ENCODE measurements around the gene MEGF6. TPM values are rescaled to one million over a fixed set of nuclear protein-coding genes. Genes with fewer than 3 reads are reported as not detected.

The MEGF6 gene
- total RNA-seq, 4 donors from 2014 or later = 4.1 to 27.1 (median 11.4) TPM

- DNase-seq = no peak
- no peak overlapping the region for H3K27ac ChIP-seq
- H3K4me1 ChIP-seq = no peaks in the 10 kb centered on the region
- in situ Hi-C loops (cut with MboI; ENCODE audit: low pct_ligation_motif_present in 1 of 4, low pct_unique_long_range_greater_than_20kb in 1 of 4, low sequenced_read_pairs in 3 of 4) = no loop called here
- no peak overlapping the region for H3K4me3 ChIP-seq
- intact Hi-C loops (cut with DNase I; ENCODE audit: low total_unique reads) = no loop called here
- no peaks in the 10 kb centered on the region for H3K9me3 ChIP-seq
- H3K36me3 ChIP-seq = no peaks in the 10 kb centered on the region
- WGBS, 2 donors (ENCODE audit: low coverage in 1 of 2) = 88% methylated on average over 15 of the region's 15 CpGs; no CpG with 5 or more reads in 1 of the 2 donors
- TF ChIP-seq POLR2A (IDR thresholded peaks at IDR 0.05) (no peak), CTCF (IDR thresholded peaks at IDR 0.05) (no peak), POLR2AphosphoS5 (IDR thresholded peaks at IDR 0.05) (no peak), EP300 (IDR thresholded peaks at IDR 0.05; ENCODE audit: low read depth) (no peak)
- no peaks in the 10 kb centered on the region for H3K27me3 ChIP-seq
Observed at GRCh38 chr1:3511856-3512255, 99.5 kb downstream of the MEGF6 start.

GRCh38 chr1:3511306-3511705, 100.0 kb downstream of the MEGF6 start:
- Histone ChIP-seq H3K4me3 (no peak overlapping the region), H3K4me1 (no peaks in the 10 kb centered on the region), H3K36me3 (no peaks in the 10 kb centered on the region), H3K27me3 (no peaks in the 10 kb centered on the region), H3K9me3 (no peaks in the 10 kb centered on the region), H3K27ac (no peak overlapping the region)
- WGBS, 2 donors (ENCODE audit: low coverage in 1 of 2) = 88% methylated on average over 16 of the region's 16 CpGs; no CpG with 5 or more reads in 1 of the 2 donors
- intact Hi-C loops (cut with DNase I; ENCODE audit: low total_unique reads) (no loop called here), in situ Hi-C loops (cut with MboI; ENCODE audit: low pct_ligation_motif_present in 1 of 4, low pct_unique_long_range_greater_than_20kb in 1 of 4, low sequenced_read_pairs in 3 of 4) (no loop called here)
- DNase-seq = no peak
- TF ChIP-seq POLR2A (IDR thresholded peaks at IDR 0.05) (no peak), EP300 (IDR thresholded peaks at IDR 0.05; ENCODE audit: low read depth) (no peak), CTCF (IDR thresholded peaks at IDR 0.05) (no peak), POLR2AphosphoS5 (IDR thresholded peaks at IDR 0.05) (no peak)

- intact Hi-C loops (cut with DNase I; ENCODE audit: low total_unique reads) = no loop called here
- Histone ChIP-seq H3K4me3 (no peak overlapping the region), H3K27me3 (no peaks in the 10 kb centered on the region), H3K27ac (no peak overlapping the region), H3K4me1 (no peaks in the 10 kb centered on the region), H3K36me3 (no peaks in the 10 kb centered on the region), H3K9me3 (no peaks in the 10 kb centered on the region)
- TF ChIP-seq EP300 (IDR thresholded peaks at IDR 0.05; ENCODE audit: low read depth) (no peak), POLR2A (IDR thresholded peaks at IDR 0.05) (no peak), POLR2AphosphoS5 (IDR thresholded peaks at IDR 0.05) (no peak), CTCF (IDR thresholded peaks at IDR 0.05) (no peak)
- no peak for DNase-seq
- 73 to 87% methylated on average over 5 to 12 of the region's 12 CpGs for WGBS, 2 donors (ENCODE audit: low coverage in 1 of 2)
- in situ Hi-C loops (cut with MboI; ENCODE audit: low pct_ligation_motif_present in 1 of 4, low pct_unique_long_range_greater_than_20kb in 1 of 4, low sequenced_read_pairs in 3 of 4) = no loop called here
Observed at GRCh38 chr1:3510956-3511250, 100.4 kb downstream of the MEGF6 start.

- 76% methylated on average over 19 of the region's 32 CpGs; no CpG with 5 or more reads in 1 of the 2 donors for WGBS, 2 donors (ENCODE audit: low coverage in 1 of 2)
- TF ChIP-seq POLR2AphosphoS5 (IDR thresholded peaks at IDR 0.05) = no peak
- TF ChIP-seq POLR2A (IDR thresholded peaks at IDR 0.05) = no peak
- no peak for TF ChIP-seq CTCF (IDR thresholded peaks at IDR 0.05)
- TF ChIP-seq EP300 (IDR thresholded peaks at IDR 0.05; ENCODE audit: low read depth) = no peak
- no peaks in the 10 kb centered on the region for H3K27me3 ChIP-seq
- H3K4me1 ChIP-seq = no peaks in the 10 kb centered on the region
- no peak overlapping the region for H3K4me3 ChIP-seq
- H3K36me3 ChIP-seq = no peaks in the 10 kb centered on the region
- DNase-seq = no peak
- intact Hi-C loops (cut with DNase I; ENCODE audit: low total_unique reads) (no loop called here), in situ Hi-C loops (cut with MboI; ENCODE audit: low pct_ligation_motif_present in 1 of 4, low pct_unique_long_range_greater_than_20kb in 1 of 4, low sequenced_read_pairs in 3 of 4) (no loop called here)
- H3K27ac ChIP-seq = no peak overlapping the region
- no peaks in the 10 kb centered on the region for H3K9me3 ChIP-seq
Observed at GRCh38 chr1:3510136-3510955, 101.0 kb downstream of the MEGF6 start.
